Left ventricle myocardium inferior (tissue), 1 donor: ENCODE data around the gene FAXC. TPM values are rescaled to one million over a fixed set of nuclear protein-coding genes. Genes with fewer than 3 reads are reported as not detected.

Experiments
- DNase-seq: peaks from one replicate; pipeline ENCODE4 v3.0.0-alpha.2; 2020
- H3K27ac ChIP-seq: fragments of 200-600 bp; replicated peaks from 2 replicates; pipeline ENCODE4 v1.8.0; 2021
- H3K27me3 ChIP-seq: fragments of 200-600 bp; 2 replicates; pipeline ENCODE4 v1.8.0; 2021; ENCODE audit warnings: low read depth
- H3K36me3 ChIP-seq: fragments of 200-600 bp; 2 replicates; pipeline ENCODE4 v1.8.0; 2021
- H3K4me1 ChIP-seq: fragments of 200-600 bp; 2 replicates; pipeline ENCODE4 v1.8.0; 2021
- H3K4me3 ChIP-seq: fragments of 200-600 bp; 2 replicates; pipeline ENCODE4 v1.8.0; 2021; ENCODE audit warnings: mild to moderate bottlenecking, moderate library complexity
- H3K9me3 ChIP-seq: fragments of 200-600 bp; replicated peaks from 2 replicates; pipeline ENCODE4 v1.8.0; 2021
- intact Hi-C: fragments of 100-400 bp; cut with micrococcal nuclease; formaldehyde crosslinking; loops from one replicate; pipeline ENCODE4 v1.11.0; 2022
- long read RNA-seq: library from polyadenylated mRNA; unstranded; transcript quantifications from one replicate; pipeline ENCODE4 v2.0.0, GENCODE V29; 2021
- total RNA-seq: library from RNA; stranded (reverse); fragmentation: NEBNext Ultra II Directional; extraction: Animal tissue kit (Norgen Biotek cat#: 25700); gene quantifications from one replicate; pipeline ENCODE4 v1.2.1, GENCODE V29; 2021
- TF ChIP-seq, protein P1 (sequence below): fragments of 200-600 bp; IDR thresholded peaks from 2 replicates; pipeline ENCODE4 v1.8.0; 2021; ENCODE audit warnings: antibody characterized with exemption, mild to moderate bottlenecking, borderline replicate concordance
- donor health status: DM: no; HTN: yes; CAD: no; lungs with severe emphysema.

The FAXC gene
- total RNA-seq, result 0.49 TPM
- long read RNA-seq, full-length matches to known transcripts, result 1 of 1 reads
- long read RNA-seq, partial matches to known transcripts, result 0 of 1 reads
- long read RNA-seq, other reads (novel, unspliced or antisense), result 0 of 1 reads

DNA sequence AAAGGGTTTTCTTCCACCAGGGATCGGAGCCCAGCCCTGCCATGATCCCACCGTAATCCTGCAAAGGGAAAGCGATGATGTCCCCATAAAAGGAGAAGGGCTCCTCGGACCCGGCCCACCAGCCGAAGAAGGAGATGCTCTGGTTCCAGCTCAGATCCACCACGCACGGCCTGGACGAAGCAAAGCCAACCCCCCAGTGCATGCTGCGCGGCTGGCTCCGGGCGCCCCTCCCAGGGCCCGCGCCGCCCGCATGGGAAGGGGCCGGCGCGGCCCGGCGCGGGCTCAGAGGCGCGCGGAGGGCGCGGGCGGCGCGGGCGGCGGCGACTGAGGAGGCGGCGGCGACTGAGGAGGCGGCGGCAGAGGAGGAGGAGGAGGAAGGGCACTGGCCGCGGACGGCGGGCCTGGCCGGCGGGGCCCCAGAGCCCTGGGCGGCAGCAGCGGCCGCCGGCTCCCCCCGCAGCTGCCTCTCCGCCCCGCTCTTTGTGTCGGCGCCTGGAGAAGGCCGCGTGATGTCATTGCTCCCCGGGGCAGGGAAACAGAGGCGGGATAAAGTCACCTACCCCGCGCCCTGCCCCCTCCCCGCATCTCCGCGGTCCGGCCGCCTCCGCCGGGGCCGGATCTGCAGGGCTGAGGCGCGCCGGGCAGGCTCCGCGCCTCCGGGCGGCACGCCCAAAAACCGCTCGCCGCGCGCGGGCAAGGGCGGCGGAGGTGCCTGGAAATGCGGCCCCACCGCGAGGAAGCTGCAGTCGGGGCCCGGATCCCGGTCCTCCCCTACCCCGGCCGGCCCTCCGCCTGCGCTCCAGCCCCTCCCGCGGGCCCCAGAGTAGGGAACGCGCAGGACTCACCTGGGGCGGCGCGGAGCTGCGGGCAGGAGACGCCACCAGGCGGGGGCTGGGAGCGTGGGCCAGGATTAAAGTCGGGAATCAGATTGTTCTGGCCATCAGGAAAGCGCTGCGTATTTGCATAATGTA lies at the start of gene FAXC:
FAXC (minus strand) TSS at position 504 of the 971 bp plus-strand sequence; CDS start at position 202, 302 bp downstream.
- peak within 1 kb of the TSS; percentile 68 for H3K4me3 ChIP-seq
- peaks cover 8% of the 10 kb centered on the region for H3K4me1 ChIP-seq
- DNase-seq, result no peak
- TF ChIP-seq, protein P1, sequence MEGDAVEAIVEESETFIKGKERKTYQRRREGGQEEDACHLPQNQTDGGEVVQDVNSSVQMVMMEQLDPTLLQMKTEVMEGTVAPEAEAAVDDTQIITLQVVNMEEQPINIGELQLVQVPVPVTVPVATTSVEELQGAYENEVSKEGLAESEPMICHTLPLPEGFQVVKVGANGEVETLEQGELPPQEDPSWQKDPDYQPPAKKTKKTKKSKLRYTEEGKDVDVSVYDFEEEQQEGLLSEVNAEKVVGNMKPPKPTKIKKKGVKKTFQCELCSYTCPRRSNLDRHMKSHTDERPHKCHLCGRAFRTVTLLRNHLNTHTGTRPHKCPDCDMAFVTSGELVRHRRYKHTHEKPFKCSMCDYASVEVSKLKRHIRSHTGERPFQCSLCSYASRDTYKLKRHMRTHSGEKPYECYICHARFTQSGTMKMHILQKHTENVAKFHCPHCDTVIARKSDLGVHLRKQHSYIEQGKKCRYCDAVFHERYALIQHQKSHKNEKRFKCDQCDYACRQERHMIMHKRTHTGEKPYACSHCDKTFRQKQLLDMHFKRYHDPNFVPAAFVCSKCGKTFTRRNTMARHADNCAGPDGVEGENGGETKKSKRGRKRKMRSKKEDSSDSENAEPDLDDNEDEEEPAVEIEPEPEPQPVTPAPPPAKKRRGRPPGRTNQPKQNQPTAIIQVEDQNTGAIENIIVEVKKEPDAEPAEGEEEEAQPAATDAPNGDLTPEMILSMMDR, result no peak
- H3K36me3 ChIP-seq, result no peaks in the 10 kb centered on the region
- no peak within 1 kb of the TSS for H3K27ac ChIP-seq
- H3K9me3 ChIP-seq, result no peaks in the 10 kb centered on the region
- peaks cover 86% of the 10 kb centered on the region for H3K27me3 ChIP-seq
- intact Hi-C loops, result no loop called here

DNA sequence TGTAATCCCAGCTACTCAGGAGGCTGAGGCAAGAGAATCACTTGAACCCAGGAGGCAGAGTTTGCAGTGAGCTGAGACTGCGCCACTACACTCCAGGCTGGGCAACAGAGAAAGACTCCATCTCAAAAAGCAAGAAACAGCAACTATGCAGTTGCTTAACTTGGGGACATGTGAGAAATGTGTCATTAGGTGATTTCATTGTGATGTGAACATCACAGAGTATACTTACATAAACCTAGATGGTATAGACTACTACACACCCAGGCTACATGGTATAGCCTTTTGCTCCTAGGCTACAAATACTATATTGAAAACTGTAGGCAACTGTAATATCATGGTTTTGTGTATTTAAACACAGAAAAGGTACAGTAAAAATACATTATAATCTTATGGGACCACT lies 47.8 kb upstream of the FAXC start:
- Histone ChIP-seq H3K4me3 (no peak overlapping the region), H3K4me1 (peaks cover 18% of the 10 kb centered on the region), H3K9me3 (no peaks in the 10 kb centered on the region), H3K27me3 (no peaks in the 10 kb centered on the region), H3K36me3 (peaks cover 52% of the 10 kb centered on the region), H3K27ac (no peak overlapping the region)
- DNase-seq, result no peak
- intact Hi-C loops, result no loop called here
- TF ChIP-seq, protein P1, result no peak

DNA sequence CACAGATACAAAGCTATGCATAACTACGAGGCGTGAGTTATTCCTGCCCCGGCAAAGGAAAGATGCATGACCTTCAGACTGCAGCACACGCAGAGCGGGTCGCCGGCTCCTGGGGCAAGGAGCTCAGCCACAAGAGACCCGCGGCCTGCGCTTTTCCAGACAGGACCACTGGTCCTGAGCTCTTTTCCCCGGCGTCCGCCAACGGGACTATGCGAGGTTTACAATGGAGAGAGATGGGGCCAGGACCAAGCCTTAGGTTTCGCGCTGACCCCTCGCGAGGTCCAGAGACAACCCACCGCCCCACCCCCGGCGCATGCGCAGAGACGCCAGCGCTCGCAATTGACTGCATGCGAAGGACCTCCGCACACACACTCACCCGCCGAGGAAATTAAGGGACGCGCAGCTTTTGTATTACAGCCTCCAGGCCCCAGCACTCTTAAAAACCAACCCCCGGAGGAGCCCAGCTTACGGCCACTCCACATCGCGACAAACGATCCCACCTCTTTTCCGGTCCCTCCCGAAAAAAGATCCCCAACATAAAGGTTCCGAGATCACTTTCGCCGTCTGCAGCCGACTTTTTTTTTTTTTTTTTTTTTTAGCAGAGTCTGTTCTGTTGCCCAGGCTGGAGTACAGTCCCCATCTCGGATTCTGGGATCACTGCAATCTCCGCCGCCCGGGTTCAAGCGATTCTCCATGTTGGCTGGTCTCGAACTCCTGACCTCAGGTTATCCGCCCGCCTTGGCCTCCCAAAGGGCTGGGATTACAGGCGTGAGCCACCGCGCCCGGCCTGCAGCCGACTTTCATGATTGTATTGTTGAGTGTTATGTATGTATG lies 44.4 kb upstream of the FAXC start, which contains the start of gene COQ3:
COQ3 (minus strand) TSS at position 498 of the 834 bp plus-strand sequence; CDS start at position 482, 16 bp downstream.
- Histone ChIP-seq H3K9me3 (no peaks in the 10 kb centered on the region), H3K27me3 (no peaks in the 10 kb centered on the region), H3K4me3 (peak within 1 kb of the TSS; percentile 85), H3K36me3 (peaks cover 19% of the 10 kb centered on the region), H3K4me1 (peaks cover 18% of the 10 kb centered on the region), H3K27ac (peak within 1 kb of the TSS; percentile 91)
- intact Hi-C loops, result no loop called here
- peak; percentile 79 for DNase-seq
- TF ChIP-seq, protein P1, result no peak

DNA sequence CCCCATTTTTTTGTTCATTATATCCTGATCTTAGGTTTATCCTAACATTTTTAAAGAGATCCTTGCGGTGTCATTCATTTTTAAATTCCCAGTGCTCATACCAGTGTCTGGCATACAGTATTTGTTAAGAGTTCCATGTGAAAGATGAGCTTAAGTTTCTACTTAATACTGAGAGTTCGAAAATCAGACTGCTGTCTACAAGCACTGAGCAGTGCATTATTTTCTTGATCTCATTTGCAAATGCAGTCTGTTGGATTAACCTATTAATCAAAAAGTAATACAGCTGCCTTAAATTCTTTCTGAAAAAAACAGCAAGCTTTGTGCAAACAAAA lies 43.9 kb upstream of the FAXC start:
- no peaks in the 10 kb centered on the region for H3K9me3 ChIP-seq
- peak overlapping the region; percentile 85 for H3K4me3 ChIP-seq
- DNase-seq, result no peak
- intact Hi-C loops, result no loop called here
- peaks cover 13% of the 10 kb centered on the region for H3K36me3 ChIP-seq
- peaks cover 18% of the 10 kb centered on the region for H3K4me1 ChIP-seq
- TF ChIP-seq, protein P1, result no peak
- peak overlapping the region; percentile 91 for H3K27ac ChIP-seq
- no peaks in the 10 kb centered on the region for H3K27me3 ChIP-seq

DNA sequence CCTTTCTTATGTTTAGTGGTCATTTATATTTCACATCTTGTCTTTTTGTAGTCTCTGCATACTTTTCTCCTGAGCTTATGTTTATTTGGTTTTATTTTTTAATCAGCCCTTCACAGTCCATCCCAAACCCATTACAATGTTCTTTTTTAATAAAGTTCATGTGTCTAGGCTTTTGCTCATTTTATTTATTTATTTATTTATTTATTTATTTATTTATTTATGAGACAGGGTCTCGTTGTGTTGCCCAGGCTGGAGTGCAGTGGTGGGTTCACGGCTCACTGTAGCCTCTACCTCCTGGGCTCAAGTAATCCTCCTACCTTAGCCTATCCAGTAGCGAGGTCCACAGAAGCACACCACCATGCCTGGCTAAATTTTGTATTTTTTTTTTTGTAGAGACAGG lies 41.4 kb upstream of the FAXC start:
- H3K36me3 ChIP-seq, result no peaks in the 10 kb centered on the region
- intact Hi-C loops, result no loop called here
- H3K4me3 ChIP-seq, result no peak overlapping the region
- TF ChIP-seq, protein P1, result no peak
- H3K27me3 ChIP-seq, result no peaks in the 10 kb centered on the region
- no peak for DNase-seq
- H3K4me1 ChIP-seq, result peaks cover 22% of the 10 kb centered on the region
- no peaks in the 10 kb centered on the region for H3K9me3 ChIP-seq
- H3K27ac ChIP-seq, result no peak overlapping the region
